ENCODE results near the gene PAEP.
A peak's percentile ranks its signal among the peaks of the same experiment; 100 is the strongest.

PAEP gene

DNA sequence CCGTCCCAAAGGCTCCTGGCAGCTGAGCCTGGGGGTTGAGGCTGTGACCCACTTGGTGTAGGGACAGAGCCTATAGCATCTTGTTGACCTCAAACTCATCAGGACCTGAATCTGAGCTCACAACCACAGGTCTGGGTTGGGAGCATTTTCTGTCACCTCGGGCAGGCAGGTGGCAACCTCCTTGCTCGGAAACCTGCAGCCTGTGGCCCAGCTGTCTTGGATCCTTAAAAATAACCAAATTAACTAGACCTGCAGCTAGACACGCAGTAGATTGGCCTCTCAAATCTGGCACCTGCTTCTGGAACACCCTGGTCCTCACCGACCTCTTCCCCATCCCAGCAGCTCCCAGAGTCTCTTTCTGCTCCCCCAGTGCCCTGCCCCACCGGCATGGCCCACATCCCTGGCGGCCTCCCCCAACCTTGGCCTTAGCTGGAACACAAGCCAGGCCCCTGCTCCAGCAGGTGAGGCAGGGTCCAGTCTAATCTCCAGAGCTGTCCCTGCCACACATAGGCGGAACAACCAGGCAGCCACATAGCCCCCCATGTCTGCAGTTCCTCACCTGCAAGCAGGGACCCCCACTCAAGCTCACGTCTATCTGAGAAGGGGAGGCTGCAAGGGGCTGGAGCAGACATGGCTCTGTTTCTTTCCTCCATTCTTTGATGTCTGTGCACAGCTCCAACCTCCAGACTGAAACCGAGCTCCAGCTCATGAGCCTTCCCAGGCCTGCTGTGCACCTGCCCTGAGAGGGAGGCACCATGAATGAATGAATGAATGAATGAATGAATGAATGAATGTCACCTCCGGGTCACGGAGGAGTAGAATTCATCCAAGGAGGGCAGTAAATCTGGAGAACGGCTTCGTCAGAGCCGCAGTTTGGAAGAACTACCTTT lies 28.3 kb downstream of the PAEP start:
- in situ Hi-C loops (cut with HindIII; ENCODE audit: low pct_unique_long_range_greater_than_20kb, low sequenced_read_pairs), result no loop called here
- no peak for DNase-seq (ENCODE audit: low read depth in 1 of 2, low spot score in 1 of 2)
- TF ChIP-seq JUND (IDR thresholded peaks at IDR 0.05; ENCODE audit: low read depth), result no peak

DNA sequence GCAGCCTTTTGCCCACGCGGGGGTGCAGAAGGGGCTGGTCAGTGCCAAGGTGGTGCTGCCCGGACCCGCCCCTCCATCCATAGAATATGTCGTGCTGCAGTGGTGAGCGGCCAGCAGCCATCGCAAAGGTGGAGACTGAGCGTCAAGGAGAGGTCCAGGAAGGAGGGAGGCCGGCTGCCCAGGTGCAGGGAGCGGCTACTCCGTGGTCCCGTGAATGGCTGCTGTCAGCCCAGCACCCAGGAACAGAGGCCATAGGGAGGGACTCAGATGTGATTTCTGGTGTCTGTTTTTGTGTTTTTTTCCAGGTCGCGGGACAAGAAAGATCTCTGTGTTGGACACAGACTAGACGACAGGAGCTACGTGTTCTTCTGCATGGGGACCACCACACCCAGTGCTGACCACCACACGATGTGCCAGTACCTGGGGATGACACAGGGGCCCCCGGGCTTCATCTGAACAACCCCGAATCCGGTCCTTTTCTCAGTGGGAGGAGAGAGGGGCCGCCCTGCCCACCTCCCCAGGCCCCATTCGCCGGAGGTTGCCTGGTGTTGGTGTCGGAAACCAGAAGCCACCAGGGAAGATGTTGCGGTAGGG lies 29.0 kb downstream of the PAEP start:
- DNase-seq (ENCODE audit: low read depth in 1 of 2, low spot score in 1 of 2), result no peak
- no peak for TF ChIP-seq JUND (IDR thresholded peaks at IDR 0.05; ENCODE audit: low read depth)
- in situ Hi-C loops (cut with HindIII; ENCODE audit: low pct_unique_long_range_greater_than_20kb, low sequenced_read_pairs), result no loop called here

- no peak for TF ChIP-seq JUND (IDR thresholded peaks at IDR 0.05; ENCODE audit: low read depth)
- DNase-seq (ENCODE audit: low read depth in 1 of 2, low spot score in 1 of 2), result no peak
- in situ Hi-C loops (cut with HindIII; ENCODE audit: low pct_unique_long_range_greater_than_20kb, low sequenced_read_pairs), result no loop called here
Measured at GRCh38 chr9:135591506-135592330, 30.2 kb downstream of the PAEP start.

DNA sequence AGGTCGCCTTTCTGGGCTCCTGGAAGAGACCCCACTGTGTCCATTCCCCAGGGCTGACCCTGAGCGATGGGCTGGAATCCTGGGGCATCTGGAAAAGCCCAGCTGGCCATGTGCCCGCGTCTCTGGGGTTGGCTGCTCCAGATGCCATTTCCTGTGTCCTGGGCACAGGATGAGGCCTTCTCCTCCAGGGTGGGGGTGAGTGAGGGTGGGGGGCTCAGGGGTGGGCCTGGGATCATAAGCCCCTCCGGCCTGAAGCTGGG lies 30.7 kb downstream of the PAEP start:
- no peak for TF ChIP-seq JUND (IDR thresholded peaks at IDR 0.05; ENCODE audit: low read depth)
- no peak for DNase-seq (ENCODE audit: low read depth in 1 of 2, low spot score in 1 of 2)
- in situ Hi-C loops (cut with HindIII; ENCODE audit: low pct_unique_long_range_greater_than_20kb, low sequenced_read_pairs), result no loop called here

DNA sequence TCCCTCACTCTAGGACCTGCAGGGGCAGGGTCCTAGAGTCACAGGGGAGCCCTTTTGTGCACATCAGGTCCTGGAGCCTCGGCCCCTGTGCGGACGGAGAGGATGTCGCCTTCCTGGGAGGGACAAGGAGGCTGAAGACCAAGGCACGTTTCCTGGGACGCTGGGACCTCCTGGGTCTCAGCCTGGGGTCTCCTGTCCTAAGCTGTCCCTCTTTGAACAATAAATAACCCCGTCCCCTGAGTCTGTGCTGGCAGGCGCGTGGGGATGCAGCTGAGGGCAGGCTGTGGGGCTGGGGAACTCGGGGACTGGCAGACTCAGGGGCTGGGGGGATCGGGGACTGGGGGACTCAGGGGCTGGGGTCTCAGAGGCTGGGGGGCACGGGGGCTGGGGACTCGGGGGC lies 31.1 kb downstream of the PAEP start:
- TF ChIP-seq JUND (IDR thresholded peaks at IDR 0.05; ENCODE audit: low read depth), result no peak
- in situ Hi-C loops (cut with HindIII; ENCODE audit: low pct_unique_long_range_greater_than_20kb, low sequenced_read_pairs), result no loop called here
- no peak for DNase-seq (ENCODE audit: low read depth in 1 of 2, low spot score in 1 of 2)

- no peak for DNase-seq (ENCODE audit: low read depth in 1 of 2, low spot score in 1 of 2)
- in situ Hi-C loops (cut with HindIII; ENCODE audit: low pct_unique_long_range_greater_than_20kb, low sequenced_read_pairs), result no loop called here
- TF ChIP-seq JUND (IDR thresholded peaks at IDR 0.05; ENCODE audit: low read depth), result no peak
Measured at GRCh38 chr9:135596211-135596610, 34.7 kb downstream of the PAEP start.

DNA sequence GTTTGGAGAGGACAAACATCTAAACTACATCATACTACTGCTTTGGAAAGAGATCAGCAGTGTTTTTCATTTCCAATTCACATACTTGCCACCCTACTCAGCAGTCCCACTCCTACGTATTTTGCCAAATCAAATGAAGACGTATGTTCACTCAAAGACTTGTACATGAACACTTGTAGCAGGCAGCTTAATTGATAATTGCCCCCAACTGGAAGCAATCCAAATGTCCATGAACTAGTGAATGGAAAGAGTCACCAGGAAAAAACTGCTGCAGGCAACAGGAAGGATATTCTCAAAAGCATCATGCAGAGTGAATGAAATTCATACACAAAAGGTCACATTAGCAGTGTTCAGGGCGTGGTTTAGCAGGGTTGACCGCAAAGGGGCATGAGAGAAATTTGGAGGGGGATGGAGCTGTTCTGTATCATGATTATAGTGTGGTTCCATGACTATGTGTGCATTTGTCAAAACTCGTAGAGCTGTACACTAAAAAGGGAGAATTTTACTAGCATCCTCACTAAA lies 38.8 kb downstream of the PAEP start:
- TF ChIP-seq JUND (IDR thresholded peaks at IDR 0.05; ENCODE audit: low read depth), result no peak
- in situ Hi-C loops (cut with HindIII; ENCODE audit: low pct_unique_long_range_greater_than_20kb, low sequenced_read_pairs), result no loop called here
- DNase-seq (ENCODE audit: low read depth in 1 of 2, low spot score in 1 of 2), result no peak

- no peak for TF ChIP-seq JUND (IDR thresholded peaks at IDR 0.05; ENCODE audit: low read depth)
- in situ Hi-C loops (cut with HindIII; ENCODE audit: low pct_unique_long_range_greater_than_20kb, low sequenced_read_pairs), result no loop called here
- no peak for DNase-seq (ENCODE audit: low read depth in 1 of 2, low spot score in 1 of 2)
Measured at GRCh38 chr9:135601988-135602387, 40.4 kb downstream of the PAEP start.

- peak; percentile 67 to 70 for DNase-seq (ENCODE audit: low read depth in 1 of 2, low spot score in 1 of 2)
- in situ Hi-C loops (cut with HindIII; ENCODE audit: low pct_unique_long_range_greater_than_20kb, low sequenced_read_pairs), result no loop called here
- TF ChIP-seq JUND (IDR thresholded peaks at IDR 0.05; ENCODE audit: low read depth), result no peak
Measured at GRCh38 chr9:135602789-135603481, 41.4 kb downstream of the PAEP start.

GRCh38 chr9:135604437-135605237 lies 43.1 kb downstream of the PAEP start:
- in situ Hi-C loops (cut with HindIII; ENCODE audit: low pct_unique_long_range_greater_than_20kb, low sequenced_read_pairs), result no loop called here
- no peak for TF ChIP-seq JUND (IDR thresholded peaks at IDR 0.05; ENCODE audit: low read depth)
- no peak for DNase-seq (ENCODE audit: low read depth in 1 of 2, low spot score in 1 of 2)

DNA sequence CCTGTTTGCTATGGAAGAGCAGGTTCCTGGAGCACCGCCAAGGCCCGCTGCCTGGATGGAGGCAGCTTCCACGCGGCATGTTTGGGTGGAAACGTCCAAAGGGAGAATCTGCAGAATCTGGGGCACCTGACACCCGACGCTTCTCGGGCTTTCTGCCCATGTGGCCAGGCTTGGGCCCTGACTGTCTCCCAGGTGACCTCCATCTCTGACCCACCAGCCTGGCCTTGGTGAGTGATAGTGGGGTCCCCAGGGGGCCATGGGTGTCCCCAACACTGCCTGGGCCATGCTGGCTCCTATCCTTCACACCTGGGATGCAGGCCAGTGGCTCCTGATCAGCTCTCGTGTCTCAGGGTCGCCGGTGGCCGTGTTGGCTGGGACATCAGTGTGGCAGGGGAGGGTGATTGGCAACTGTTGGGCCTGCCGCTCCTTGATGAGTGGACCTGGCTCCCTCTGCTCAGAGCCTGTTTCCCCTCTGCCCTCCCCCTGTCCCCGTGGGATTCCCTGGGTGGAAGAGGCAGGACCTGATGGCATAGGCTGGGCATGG lies 43.8 kb downstream of the PAEP start:
- no peak for TF ChIP-seq JUND (IDR thresholded peaks at IDR 0.05; ENCODE audit: low read depth)
- in situ Hi-C loops (cut with HindIII; ENCODE audit: low pct_unique_long_range_greater_than_20kb, low sequenced_read_pairs), result no loop called here
- no peak for DNase-seq (ENCODE audit: low read depth in 1 of 2, low spot score in 1 of 2)
